HepG2 (cell line): ENCODE results near the gene PTPRM. TPM values are rescaled to one million over a fixed set of nuclear protein-coding genes. Genes with fewer than 3 reads are reported as not detected.
A peak's percentile ranks its signal among the peaks of the same experiment; 100 is the strongest.

Source experiments
- ARNT2 ChIP-seq: sonication (generic); formaldehyde crosslinking; IDR thresholded peaks from 2 replicates; pipeline ENCODE4 v1.8.0; 2022; ENCODE audit warnings: mild to moderate bottlenecking, low read depth, missing genetic modification reagents, moderate library complexity
- ASH2L ChIP-seq: fragments of 300-600, 200-600 bp; sonication (generic); IDR thresholded peaks from 2 replicates; pipeline ENCODE4 v1.7.0; 2017; ENCODE audit warnings: low read depth, mild to moderate bottlenecking, moderate library complexity, mixed read lengths, low read length; ENCODE audit not compliant: insufficient read length
- CEBPG ChIP-seq: IDR thresholded peaks from 2 replicates; pipeline ENCODE4 v1.6.1; 2016
- FOSL1 ChIP-seq: sonication (generic); formaldehyde crosslinking; IDR thresholded peaks from 2 replicates; pipeline ENCODE4 v1.9.0; 2021; ENCODE audit warnings: missing genetic modification reagents, borderline replicate concordance
- GATA4 ChIP-seq: sonication (generic); IDR thresholded peaks from 2 replicates; pipeline ENCODE4 v1.6.1; 2016; ENCODE audit warnings: antibody characterized with exemption, low read depth, borderline replicate concordance
- IRF2 ChIP-seq: IDR thresholded peaks from 2 replicates; pipeline ENCODE4 v1.6.1; 2018; ENCODE audit warnings: missing genetic modification reagents, missing compliant biosample characterization
- MED13 ChIP-seq: sonication (generic); formaldehyde crosslinking; IDR thresholded peaks from 2 replicates; pipeline ENCODE4 v1.5.0; 2020; ENCODE audit warnings: missing genetic modification reagents
- NR0B2 ChIP-seq: sonication (generic); formaldehyde crosslinking; IDR thresholded peaks from 2 replicates; pipeline ENCODE4 v1.4.0; 2020; ENCODE audit warnings: mild to moderate bottlenecking, missing genetic modification reagents
- RORA ChIP-seq: sonication (generic); formaldehyde crosslinking; IDR thresholded peaks from 2 replicates; pipeline ENCODE4 v1.5.0; 2020; ENCODE audit warnings: mild to moderate bottlenecking, missing genetic modification reagents, moderate library complexity
- SNRNP70 ChIP-seq: fragments of 200-400 bp; formaldehyde crosslinking; IDR thresholded peaks from 2 replicates; pipeline ENCODE4 v1.6.1; 2017; ENCODE audit warnings: mild to moderate bottlenecking, low read depth, low read length, moderate library complexity
- SP2 ChIP-seq: sonication (generic); formaldehyde crosslinking; IDR thresholded peaks from 2 replicates; pipeline ENCODE4 v1.5.1; 2020; ENCODE audit warnings: mild to moderate bottlenecking, missing genetic modification reagents
- SPEN ChIP-seq: sonication (generic); formaldehyde crosslinking; IDR thresholded peaks from 2 replicates; pipeline ENCODE4 v1.5.1; 2020; ENCODE audit warnings: low read depth, mild to moderate bottlenecking, missing genetic modification reagents
- YEATS2 ChIP-seq: sonication (generic); formaldehyde crosslinking; IDR thresholded peaks from 2 replicates; pipeline ENCODE4 v1.4.0; 2020; ENCODE audit warnings: missing genetic modification reagents, borderline replicate concordance
- ZBTB14 ChIP-seq: sonication (generic); formaldehyde crosslinking; IDR thresholded peaks from 2 replicates; pipeline ENCODE4 v1.4.0; 2020; ENCODE audit warnings: missing genetic modification reagents
- ZGPAT ChIP-seq: IDR thresholded peaks from 2 replicates; pipeline ENCODE4 v1.6.1; 2016; ENCODE audit warnings: mild to moderate bottlenecking
- ZNF292 ChIP-seq: sonication (generic); formaldehyde crosslinking; IDR thresholded peaks from 2 replicates; pipeline ENCODE4 v1.8.1; 2022; ENCODE audit warnings: mild to moderate bottlenecking, low read depth, missing genetic modification reagents, borderline replicate concordance
- ZNF331 ChIP-seq: sonication (generic); formaldehyde crosslinking; IDR thresholded peaks from 2 replicates; pipeline ENCODE4 v1.4.0; 2020; ENCODE audit warnings: missing genetic modification reagents
- ZNF629 ChIP-seq: sonication (generic); formaldehyde crosslinking; conservative IDR thresholded peaks from 2 replicates; pipeline ENCODE4 v1.5.0; 2020; ENCODE audit warnings: missing genetic modification reagents
- ZNF747 ChIP-seq: sonication (generic); formaldehyde crosslinking; IDR thresholded peaks from 2 replicates; pipeline ENCODE4 v1.8.1; 2023; ENCODE audit warnings: missing genetic modification reagents, mild to moderate bottlenecking, borderline replicate concordance
- ZNF777 ChIP-seq: sonication (generic); formaldehyde crosslinking; IDR thresholded peaks from 2 replicates; pipeline ENCODE4 v1.4.0; 2020; ENCODE audit warnings: missing genetic modification reagents
- ZNF782 ChIP-seq: sonication (generic); formaldehyde crosslinking; IDR thresholded peaks from 2 replicates; pipeline ENCODE4 v1.4.0; 2020; ENCODE audit warnings: missing genetic modification reagents, mild to moderate bottlenecking, borderline replicate concordance
- ZSCAN31 ChIP-seq: sonication (generic); formaldehyde crosslinking; IDR thresholded peaks from 2 replicates; pipeline ENCODE4 v1.5.0; 2020; ENCODE audit warnings: low read depth, mild to moderate bottlenecking, missing genetic modification reagents
- ZZZ3 ChIP-seq: sonication (generic); formaldehyde crosslinking; IDR thresholded peaks from 2 replicates; pipeline ENCODE4 v1.4.0; 2020; ENCODE audit warnings: missing genetic modification reagents, mild to moderate bottlenecking, borderline replicate concordance
- polyA plus RNA-seq, 8 experiments: library from polyadenylated mRNA; depleted of rRNA in 3 of 8; stranded (reverse) in 7 of 8; unstranded in 1 of 8; fragments of >200 nt; fragmentation: Illumina TruSeq in 4 of 8; extraction: Trizol in 4 of 8; gene quantifications; 2 replicates each; pipeline versions ENCODE4 v1.2.1 to v1.2.3, GENCODE V29; 2011 to 2016; ENCODE audit warnings: low read depth in 4 of 8, missing spikeins in 1 of 8, mixed read lengths in 1 of 8; ENCODE audit not compliant: insufficient read depth in 1 of 8
- total RNA-seq, 5 experiments: library from RNA; depleted of rRNA; stranded (reverse); fragments of >200 nt; fragmentation: Illumina TruSeq; extraction: Trizol; gene quantifications; 2 replicates each; pipeline ENCODE4 v1.2.3, GENCODE V29; 2016; ENCODE audit warnings: low read depth in 1 of 5
- TF ChIP-seq, protein P1 (sequence below): fragments of 450-650 bp; IDR thresholded peaks from 2 replicates; pipeline ENCODE4 v1.6.1; 2016
- TF ChIP-seq, protein P2 (sequence below): sonication (generic); formaldehyde crosslinking; conservative IDR thresholded peaks from 2 replicates; pipeline ENCODE4 v1.4.0; 2020; ENCODE audit warnings: missing genetic modification reagents

Gene PTPRM
- total and polyA plus RNA-seq, 2 of the 13 experiments (the other 11 are each of a cell fraction or from before 2014, with no cell fraction given), result 12.6 to 108 TPM

DNA sequence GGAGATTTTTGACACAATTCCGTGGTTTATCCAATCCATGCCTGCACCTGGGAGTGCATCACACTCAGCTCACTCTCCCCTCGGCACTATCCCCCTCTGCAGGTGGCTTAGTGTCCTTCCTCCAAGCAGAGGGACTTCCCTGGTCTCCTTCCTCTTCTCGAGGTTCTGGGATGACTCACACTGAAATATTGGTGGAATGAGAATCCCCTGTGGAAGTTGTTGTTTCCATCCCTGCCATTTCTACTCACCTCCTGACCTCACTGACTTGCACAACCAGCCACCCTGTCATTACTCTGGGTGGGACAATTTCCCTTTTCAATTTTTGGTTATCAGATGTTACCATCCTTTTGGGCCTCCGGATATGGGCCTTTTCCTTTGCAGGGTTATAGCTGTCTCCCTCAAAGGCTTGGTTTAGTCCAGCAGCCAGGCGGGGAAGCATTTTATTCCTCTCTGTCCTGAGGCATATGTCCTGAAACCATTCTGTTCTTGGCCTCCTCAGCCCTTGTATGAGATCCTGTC is 59.9 kb downstream of the PTPRM start (continued):
- TF ChIP-seq ZZZ3 (CRISPR knock-in tag) (no peak), SNRNP70 (no peak), ZNF782 (CRISPR knock-in tag) (no peak), ZNF777 (CRISPR knock-in tag) (0 out of 2 replicates have a peak, but pooled peaks have one; percentile 23), CEBPG (peak; percentile 75), SPEN (CRISPR knock-in tag) (no peak), ZNF331 (no peak), ASH2L (no peak), NR0B2 (CRISPR knock-in tag) (no peak), ZBTB14 (no peak), ZNF747 (CRISPR knock-in tag) (no peak), ZNF292 (CRISPR knock-in tag) (peak; percentile 64; the same call in 1 of the 2 replicates), SP2 (CRISPR knock-in tag) (no peak), ZSCAN31 (CRISPR knock-in tag) (no peak), ZGPAT (CRISPR knock-in tag) (0 out of 2 replicates have a peak, but pooled peaks have one; percentile 16), IRF2 (CRISPR knock-in tag) (no peak), GATA4 (no peak), ARNT2 (no peak), ZNF629 (CRISPR knock-in tag) (no peak), YEATS2 (CRISPR knock-in tag) (no peak), RORA (CRISPR knock-in tag) (no peak), FOSL1 (CRISPR knock-in tag) (peak; percentile 69), MED13 (CRISPR knock-in tag) (no peak)
- TF ChIP-seq, protein P1, sequence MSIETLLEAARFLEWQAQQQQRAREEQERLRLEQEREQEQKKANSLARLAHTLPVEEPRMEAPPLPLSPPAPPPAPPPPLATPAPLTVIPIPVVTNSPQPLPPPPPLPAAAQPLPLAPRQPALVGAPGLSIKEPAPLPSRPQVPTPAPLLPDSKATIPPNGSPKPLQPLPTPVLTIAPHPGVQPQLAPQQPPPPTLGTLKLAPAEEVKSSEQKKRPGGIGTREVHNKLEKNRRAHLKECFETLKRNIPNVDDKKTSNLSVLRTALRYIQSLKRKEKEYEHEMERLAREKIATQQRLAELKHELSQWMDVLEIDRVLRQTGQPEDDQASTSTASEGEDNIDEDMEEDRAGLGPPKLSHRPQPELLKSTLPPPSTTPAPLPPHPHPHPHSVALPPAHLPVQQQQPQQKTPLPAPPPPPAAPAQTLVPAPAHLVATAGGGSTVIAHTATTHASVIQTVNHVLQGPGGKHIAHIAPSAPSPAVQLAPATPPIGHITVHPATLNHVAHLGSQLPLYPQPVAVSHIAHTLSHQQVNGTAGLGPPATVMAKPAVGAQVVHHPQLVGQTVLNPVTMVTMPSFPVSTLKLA, result no peak
- TF ChIP-seq, protein P2, sequence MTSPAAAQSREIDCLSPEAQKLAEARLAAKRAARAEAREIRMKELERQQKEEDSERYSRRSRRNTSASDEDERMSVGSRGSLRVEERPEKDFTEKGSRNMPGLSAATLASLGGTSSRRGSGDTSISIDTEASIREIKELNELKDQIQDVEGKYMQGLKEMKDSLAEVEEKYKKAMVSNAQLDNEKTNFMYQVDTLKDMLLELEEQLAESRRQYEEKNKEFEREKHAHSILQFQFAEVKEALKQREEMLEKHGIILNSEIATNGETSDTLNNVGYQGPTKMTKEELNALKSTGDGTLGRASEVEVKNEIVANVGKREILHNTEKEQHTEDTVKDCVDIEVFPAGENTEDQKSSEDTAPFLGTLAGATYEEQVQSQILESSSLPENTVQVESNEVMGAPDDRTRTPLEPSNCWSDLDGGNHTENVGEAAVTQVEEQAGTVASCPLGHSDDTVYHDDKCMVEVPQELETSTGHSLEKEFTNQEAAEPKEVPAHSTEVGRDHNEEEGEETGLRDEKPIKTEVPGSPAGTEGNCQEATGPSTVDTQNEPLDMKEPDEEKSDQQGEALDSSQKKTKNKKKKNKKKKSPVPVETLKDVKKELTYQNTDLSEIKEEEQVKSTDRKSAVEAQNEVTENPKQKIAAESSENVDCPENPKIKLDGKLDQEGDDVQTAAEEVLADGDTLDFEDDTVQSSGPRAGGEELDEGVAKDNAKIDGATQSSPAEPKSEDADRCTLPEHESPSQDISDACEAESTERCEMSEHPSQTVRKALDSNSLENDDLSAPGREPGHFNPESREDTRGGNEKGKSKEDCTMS, result no peak
